IMR-90 (cell line): ENCODE results near the gene NAP1L5. TPM values are rescaled to one million over a fixed set of nuclear protein-coding genes. Genes with fewer than 3 reads are reported as not detected.

Experiments used
- ATAC-seq: fragments of 200-7000 bp; cut with Tn5 transposase; 2 replicates; pipeline ENCODE4 v1.9.1; 2020; ENCODE audit warnings: low read depth, mild to moderate bottlenecking, moderate library complexity
- BruUV-seq: library from RNA; stranded (reverse); fragments of 400-500 nt; replicated peaks from 2 replicates; lab custom pipeline; 2021; lab: Mats Ljungman, UMichigan
- CTCF ChIA-PET: fragments of 300-600 bp; formaldehyde crosslinking; extraction: SDS; loops from one replicate; lab custom pipeline; 2021; ENCODE audit warnings: antibody characterized with exemption; lab: Yijun Ruan, JAX
- POLR2A ChIA-PET: fragments of 300-600 bp; sonication (Branson Sonifier 250); formaldehyde crosslinking; loops from one replicate; lab custom pipeline; 2022; ENCODE audit warnings: antibody characterized with exemption; ENCODE audit not compliant: unreplicated experiment; lab: Charles Lee
- DNase-seq: peaks from one replicate; pipeline ENCODE4 v3.0.0; 2013
- H2AFZ ChIP-seq: replicated peaks from 2 replicates; pipeline ENCODE3; 2013; ENCODE audit warnings: low read length, mild to moderate bottlenecking; ENCODE audit not compliant: poor library complexity
- H2AK5ac ChIP-seq: 2 replicates; pipeline ENCODE4 v1.6.1; 2013; ENCODE audit warnings: low read depth, low read length, inconsistent platforms
- H2AK9ac ChIP-seq: replicated peaks from 2 replicates; pipeline ENCODE3; 2013; ENCODE audit warnings: mild to moderate bottlenecking, low read depth, low read length, moderate library complexity; ENCODE audit not compliant: poor library complexity
- H2BK120ac ChIP-seq: 2 replicates; pipeline ENCODE4 v1.6.1; 2013; ENCODE audit warnings: low read depth, low read length, inconsistent platforms
- H2BK15ac ChIP-seq: 3 replicates; pipeline ENCODE4 v1.6.1; 2013; ENCODE audit warnings: low read depth, low read length, inconsistent platforms
- H2BK20ac ChIP-seq: 2 replicates; pipeline ENCODE4 v1.6.1; 2013; ENCODE audit warnings: low read depth, mild to moderate bottlenecking, inconsistent platforms, low read length, moderate library complexity
- H2BK5ac ChIP-seq: 2 replicates; pipeline ENCODE4 v1.6.1; 2013; ENCODE audit warnings: mild to moderate bottlenecking, low read depth, low read length, inconsistent platforms; ENCODE audit not compliant: poor library complexity, severe bottlenecking
- H3K14ac ChIP-seq: replicated peaks from 2 replicates; pipeline ENCODE4 v1.6.1; 2013; ENCODE audit warnings: low read depth, low read length, inconsistent platforms
- H3K18ac ChIP-seq: 2 replicates; pipeline ENCODE4 v1.6.1; 2013; ENCODE audit warnings: low read depth, low read length, control low read depth
- H3K23ac ChIP-seq: 2 replicates; pipeline ENCODE4 v1.6.1; 2013; ENCODE audit warnings: low read depth, low read length, inconsistent platforms
- H3K27ac ChIP-seq: 2 replicates; pipeline ENCODE4 v1.5.1; 2013; ENCODE audit warnings: mild to moderate bottlenecking, control low read depth, low read length; ENCODE audit not compliant: insufficient read depth
- H3K27me3 ChIP-seq: 2 replicates; pipeline ENCODE4 v1.6.1; 2013; ENCODE audit warnings: low read length; ENCODE audit not compliant: control insufficient read depth, insufficient read depth
- H3K36me3 ChIP-seq: 2 replicates; pipeline ENCODE4 v1.6.1; 2013; ENCODE audit warnings: low read length, mixed read lengths; ENCODE audit not compliant: control insufficient read depth, insufficient read depth
- H3K4ac ChIP-seq: 2 replicates; pipeline ENCODE4 v1.6.1; 2013; ENCODE audit warnings: low read depth, low read length, inconsistent platforms
- H3K4me1 ChIP-seq: 2 replicates; pipeline ENCODE4 v1.6.1; 2013; ENCODE audit warnings: low read length, mixed read lengths; ENCODE audit not compliant: control insufficient read depth, insufficient read depth
- H3K4me2 ChIP-seq: 2 replicates; pipeline ENCODE4 v1.6.1; 2013; ENCODE audit warnings: low read depth, mild to moderate bottlenecking, control low read depth, low read length, moderate library complexity
- H3K4me3 ChIP-seq: 2 replicates; pipeline ENCODE4 v1.5.1; 2013; ENCODE audit warnings: low read depth, mild to moderate bottlenecking, control low read depth, low read length, moderate library complexity; ENCODE audit not compliant: insufficient read depth
- H3K56ac ChIP-seq: 2 replicates; pipeline ENCODE4 v1.6.1; 2013; ENCODE audit warnings: low read length, inconsistent platforms; ENCODE audit not compliant: insufficient read depth; ENCODE audit errors: extremely low read depth
- H3K79me1 ChIP-seq, 2 experiments: 2 replicates each; pipeline ENCODE4 v1.6.1; 2013; ENCODE audit warnings: low read length in 2 of 2, inconsistent platforms in 1 of 2, low read depth in 1 of 2
- H3K9ac ChIP-seq: 2 replicates; pipeline ENCODE4 v1.6.1; 2013; ENCODE audit warnings: low read depth, low read length, control low read depth
- H3K9me1 ChIP-seq: 2 replicates; pipeline ENCODE4 v1.6.1; 2013; ENCODE audit warnings: low read length, inconsistent platforms; ENCODE audit not compliant: insufficient read depth
- H3K9me3 ChIP-seq: 2 replicates; pipeline ENCODE4 v1.6.1; 2013; ENCODE audit warnings: low read length; ENCODE audit not compliant: control insufficient read depth, insufficient read depth
- H4K20me1 ChIP-seq: 2 replicates; pipeline ENCODE4 v1.6.1; 2013; ENCODE audit warnings: low read length, inconsistent platforms; ENCODE audit not compliant: insufficient read depth
- H4K5ac ChIP-seq: 2 replicates; pipeline ENCODE4 v1.6.1; 2013; ENCODE audit warnings: mild to moderate bottlenecking, low read depth, low read length, control low read depth
- H4K8ac ChIP-seq, 2 experiments: 2 replicates each; pipeline ENCODE4 v1.6.1; 2013; ENCODE audit warnings: low read depth in 2 of 2, low read length in 2 of 2, control low read depth in 1 of 2, inconsistent platforms in 1 of 2
- H4K91ac ChIP-seq: 2 replicates; pipeline ENCODE4 v1.6.1; 2013; ENCODE audit warnings: low read depth, low read length, inconsistent platforms; ENCODE audit not compliant: insufficient read depth
- BHLHE40 ChIP-seq: fragments of 150-350 bp; IDR thresholded peaks from 2 replicates; pipeline ENCODE4 v1.6.1; 2016; ENCODE audit warnings: mild to moderate bottlenecking, low read depth, low read length
- CEBPB ChIP-seq: IDR thresholded peaks from 2 replicates; pipeline ENCODE4 v1.6.1; 2012; ENCODE audit warnings: low read depth, low read length, improper control_type of control experiment
- CHD1 ChIP-seq: IDR thresholded peaks from 2 replicates; pipeline ENCODE4 v1.6.1; 2012; ENCODE audit warnings: low read depth, low read length, improper control_type of control experiment
- ELK1 ChIP-seq: fragments of 150-350 bp; IDR thresholded peaks from 2 replicates; pipeline ENCODE4 v1.6.1; 2016; ENCODE audit warnings: low read depth, mild to moderate bottlenecking, low read length, moderate library complexity, borderline replicate concordance
- FOS ChIP-seq: fragments of 150-350 bp; IDR thresholded peaks from 2 replicates; pipeline ENCODE4 v1.6.1; 2016; ENCODE audit warnings: low read depth, low read length
- MAFK ChIP-seq: IDR thresholded peaks from 2 replicates; pipeline ENCODE4 v1.6.1; 2012; ENCODE audit warnings: low read depth, low read length, improper control_type of control experiment
- MAZ ChIP-seq: IDR thresholded peaks from 2 replicates; pipeline ENCODE4 v1.6.1; 2012; ENCODE audit warnings: low read depth, mild to moderate bottlenecking, low read length, improper control_type of control experiment, moderate library complexity, borderline replicate concordance
- POLR2A ChIP-seq: IDR thresholded peaks from 2 replicates; pipeline ENCODE4 v1.6.1; 2012; ENCODE audit warnings: mild to moderate bottlenecking, low read depth, low read length
- RAD21 ChIP-seq: IDR thresholded peaks from 2 replicates; pipeline ENCODE4 v1.6.1; 2012; ENCODE audit warnings: low read length, improper control_type of control experiment
- RCOR1 ChIP-seq: IDR thresholded peaks from 2 replicates; pipeline ENCODE4 v1.6.1; 2012; ENCODE audit warnings: mild to moderate bottlenecking, low read length, improper control_type of control experiment; ENCODE audit not compliant: insufficient replicate concordance
- RFX5 ChIP-seq: IDR thresholded peaks from 2 replicates; pipeline ENCODE4 v1.8.0; 2012; ENCODE audit warnings: low read depth, mild to moderate bottlenecking, low read length, moderate library complexity
- SMC3 ChIP-seq: fragments of 150-350 bp; IDR thresholded peaks from 2 replicates; pipeline ENCODE4 v1.6.1; 2016; ENCODE audit warnings: low read depth, mild to moderate bottlenecking, antibody characterized with exemption, low read length, moderate library complexity
- WGBS, 2 experiments: methylation state at CpG; one replicate each; pipeline versions ENCODE4 v1.1.5 to v1.1.7; 2013; ENCODE audit warnings: missing lambda C conversion rate in 2 of 2; ENCODE audit not compliant: insufficient read length in 1 of 2; ENCODE audit errors: extremely low coverage in 2 of 2; 5-methylcytosine and 5-hydroxymethylcytosine counted together
- dilution Hi-C: fragments of 300-500 bp; cut with HindIII; formaldehyde crosslinking; loops from one replicate; pipeline ENCODE4 v1.14.3; 2018; ENCODE audit warnings: low sequenced_read_pairs; ENCODE audit not compliant: unreplicated experiment
- in situ Hi-C: fragments of 300-500 bp; cut with MboI; formaldehyde crosslinking; loops from 3 replicates; pipeline ENCODE4 v1.14.3; 2019; ENCODE audit warnings: low sequenced_read_pairs, inconsistent platforms, mixed read lengths
- intact Hi-C: fragments of 100-400 bp; cut with micrococcal nuclease; formaldehyde crosslinking; loops from 2 replicates; pipeline ENCODE4 v1.10.0; 2022
- polyA plus RNA-seq, 3 experiments: library from polyadenylated mRNA; depleted of rRNA; stranded (reverse); fragments of >200 nt; gene quantifications; 2 replicates each; pipeline ENCODE4 v1.2.3, GENCODE V29; 2012; ENCODE audit warnings: low replicate concordance in 1 of 3
- total RNA-seq: library from RNA; depleted of rRNA; stranded (reverse); fragments of >200 nt; gene quantifications from 2 replicates; pipeline ENCODE4 v1.2.3, GENCODE V29; 2012
- TF ChIP-seq, protein P1 (sequence below): conservative IDR thresholded peaks from 2 replicates; pipeline ENCODE4 v1.5.1; 2012; ENCODE audit warnings: mild to moderate bottlenecking, low read depth, low read length, improper control_type of control experiment
- TF ChIP-seq, protein P2 (sequence below): fragments of 150-350 bp; IDR thresholded peaks from 2 replicates; pipeline ENCODE4 v1.6.1; 2017; ENCODE audit warnings: mild to moderate bottlenecking, antibody characterized with exemption, low read length, low read depth

NAP1L5 gene
- total and polyA plus RNA-seq, 2 of the 4 experiments (the other 2 are of a cell fraction): 3.9 to 5.3 TPM

GRCh38 chr4:88653371-88653946 is 44.2 kb downstream of the NAP1L5 start:
- ChIA-PET POLR2A (no interaction called here), CTCF (no interaction called here)
- in situ Hi-C loops (no loop called here), dilution Hi-C loops (no loop called here), intact Hi-C loops (no loop called here)
- no peak overlapping the region; the same call in 1 of the 2 replicates for H3K14ac ChIP-seq
- H3K4me1 ChIP-seq: no peaks in the 10 kb centered on the region; the same call in 1 of the 2 replicates
- no peak overlapping the region for H3K4ac ChIP-seq
- no peak overlapping the region for H4K5ac ChIP-seq
- no peak overlapping the region for H3K27ac ChIP-seq
- H4K91ac ChIP-seq: no peak overlapping the region
- H3K56ac ChIP-seq: no peak overlapping the region
- H2AK5ac ChIP-seq: peak overlapping the region; percentile 2; the same call in 1 of the 2 replicates
- H2BK5ac ChIP-seq: no peak overlapping the region
- 0 out of 2 replicates have a peak overlapping the region, but pooled peaks have one; percentile 49 for H3K23ac ChIP-seq
- H2BK120ac ChIP-seq: no peak overlapping the region
- H4K8ac ChIP-seq: no peak overlapping the region
- no peak for ATAC-seq
- no peak overlapping the region for H3K18ac ChIP-seq
- no peak overlapping the region for H2AFZ ChIP-seq
- H3K36me3 ChIP-seq: peaks cover 4% of the 10 kb centered on the region
- TF ChIP-seq ELK1 (no peak), CEBPB (no peak), MAZ (no peak), BHLHE40 (no peak), RFX5 (no peak), MAFK (no peak), SMC3 (no peak), RCOR1 (no peak), RAD21 (no peak), FOS (no peak), POLR2A (no peak), CHD1 (no peak)
- TF ChIP-seq, protein P1, sequence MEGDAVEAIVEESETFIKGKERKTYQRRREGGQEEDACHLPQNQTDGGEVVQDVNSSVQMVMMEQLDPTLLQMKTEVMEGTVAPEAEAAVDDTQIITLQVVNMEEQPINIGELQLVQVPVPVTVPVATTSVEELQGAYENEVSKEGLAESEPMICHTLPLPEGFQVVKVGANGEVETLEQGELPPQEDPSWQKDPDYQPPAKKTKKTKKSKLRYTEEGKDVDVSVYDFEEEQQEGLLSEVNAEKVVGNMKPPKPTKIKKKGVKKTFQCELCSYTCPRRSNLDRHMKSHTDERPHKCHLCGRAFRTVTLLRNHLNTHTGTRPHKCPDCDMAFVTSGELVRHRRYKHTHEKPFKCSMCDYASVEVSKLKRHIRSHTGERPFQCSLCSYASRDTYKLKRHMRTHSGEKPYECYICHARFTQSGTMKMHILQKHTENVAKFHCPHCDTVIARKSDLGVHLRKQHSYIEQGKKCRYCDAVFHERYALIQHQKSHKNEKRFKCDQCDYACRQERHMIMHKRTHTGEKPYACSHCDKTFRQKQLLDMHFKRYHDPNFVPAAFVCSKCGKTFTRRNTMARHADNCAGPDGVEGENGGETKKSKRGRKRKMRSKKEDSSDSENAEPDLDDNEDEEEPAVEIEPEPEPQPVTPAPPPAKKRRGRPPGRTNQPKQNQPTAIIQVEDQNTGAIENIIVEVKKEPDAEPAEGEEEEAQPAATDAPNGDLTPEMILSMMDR: no peak
- TF ChIP-seq, protein P2, sequence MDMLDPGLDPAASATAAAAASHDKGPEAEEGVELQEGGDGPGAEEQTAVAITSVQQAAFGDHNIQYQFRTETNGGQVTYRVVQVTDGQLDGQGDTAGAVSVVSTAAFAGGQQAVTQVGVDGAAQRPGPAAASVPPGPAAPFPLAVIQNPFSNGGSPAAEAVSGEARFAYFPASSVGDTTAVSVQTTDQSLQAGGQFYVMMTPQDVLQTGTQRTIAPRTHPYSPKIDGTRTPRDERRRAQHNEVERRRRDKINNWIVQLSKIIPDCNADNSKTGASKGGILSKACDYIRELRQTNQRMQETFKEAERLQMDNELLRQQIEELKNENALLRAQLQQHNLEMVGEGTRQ: no peak
- no peaks in the 10 kb centered on the region for H3K27me3 ChIP-seq
- H4K20me1 ChIP-seq: no peaks in the 10 kb centered on the region
- H3K79me1 ChIP-seq: peaks cover 0 to 13% of the 10 kb centered on the region in 2 experiments; a peak in 2 of 4 replicates
- no peak overlapping the region for H2AK9ac ChIP-seq
- H3K9me1 ChIP-seq: peaks cover 11% of the 10 kb centered on the region; the same call in 1 of the 2 replicates
- no peak overlapping the region for H2BK15ac ChIP-seq
- H3K4me3 ChIP-seq: no peak overlapping the region
- peak; percentile 19 for DNase-seq
- no peak overlapping the region for H3K9ac ChIP-seq
- no peak overlapping the region for H2BK20ac ChIP-seq
- 75% methylated on average over 2 of the region's 4 CpGs; no CpG with 5 or more reads in 1 of the 2 experiments for WGBS, 2 experiments
- no peaks in the 10 kb centered on the region for H3K9me3 ChIP-seq
- no peak overlapping the region for H3K4me2 ChIP-seq
- BruUV-seq: no TSS peak
